GM11168 (cell line): ENCODE data around the gene NEURL1B.

ENCODE experiments used
- in situ Hi-C: fragments of 300-500 bp; cut with MboI; formaldehyde crosslinking; loops from one replicate; pipeline ENCODE4 v1.12.0; 2022; ENCODE audit warnings: low sequenced_read_pairs; ENCODE audit not compliant: unreplicated experiment

NEURL1B gene

DNA sequence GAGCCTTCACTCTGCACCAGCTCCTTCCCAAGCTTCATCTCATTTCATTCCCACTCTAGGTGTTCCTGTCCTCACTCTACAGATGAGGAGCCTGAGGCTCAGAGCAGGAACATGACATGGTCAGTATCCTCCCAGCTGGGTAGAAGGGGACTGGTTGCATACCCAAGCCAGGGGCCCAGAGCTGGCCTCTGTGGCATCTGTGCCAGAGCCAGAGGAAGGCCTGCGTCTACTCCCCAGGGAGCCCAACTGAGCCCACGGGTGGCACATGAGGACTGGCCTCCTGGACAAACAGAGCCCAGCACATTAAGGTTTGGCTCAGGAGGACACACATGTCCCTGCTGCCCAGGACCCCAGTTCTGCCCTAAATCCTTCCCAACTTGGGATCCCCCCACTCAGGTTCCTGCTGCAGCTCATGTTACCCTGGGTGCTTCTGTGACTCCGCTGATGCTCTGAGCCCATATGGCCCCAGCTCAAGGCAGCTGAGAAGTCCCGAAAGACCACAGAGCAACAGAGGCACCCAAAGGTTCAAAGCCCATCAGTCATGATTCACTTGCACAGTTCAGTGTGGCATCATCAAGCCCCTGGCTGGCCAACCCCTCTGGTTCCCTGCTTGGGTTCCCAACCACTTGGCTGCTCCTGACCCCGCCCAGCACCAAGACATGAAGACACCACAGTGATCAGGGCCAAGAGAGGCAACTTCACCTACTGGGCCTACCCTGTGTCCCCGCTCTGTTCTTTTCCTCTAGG lies 8.5 kb upstream of the NEURL1B start:
- in situ Hi-C loops = no loop called here

- in situ Hi-C loops = no loop called here
Measured at GRCh38 chr5:172633403-172633970, 7.6 kb upstream of the NEURL1B start.

DNA sequence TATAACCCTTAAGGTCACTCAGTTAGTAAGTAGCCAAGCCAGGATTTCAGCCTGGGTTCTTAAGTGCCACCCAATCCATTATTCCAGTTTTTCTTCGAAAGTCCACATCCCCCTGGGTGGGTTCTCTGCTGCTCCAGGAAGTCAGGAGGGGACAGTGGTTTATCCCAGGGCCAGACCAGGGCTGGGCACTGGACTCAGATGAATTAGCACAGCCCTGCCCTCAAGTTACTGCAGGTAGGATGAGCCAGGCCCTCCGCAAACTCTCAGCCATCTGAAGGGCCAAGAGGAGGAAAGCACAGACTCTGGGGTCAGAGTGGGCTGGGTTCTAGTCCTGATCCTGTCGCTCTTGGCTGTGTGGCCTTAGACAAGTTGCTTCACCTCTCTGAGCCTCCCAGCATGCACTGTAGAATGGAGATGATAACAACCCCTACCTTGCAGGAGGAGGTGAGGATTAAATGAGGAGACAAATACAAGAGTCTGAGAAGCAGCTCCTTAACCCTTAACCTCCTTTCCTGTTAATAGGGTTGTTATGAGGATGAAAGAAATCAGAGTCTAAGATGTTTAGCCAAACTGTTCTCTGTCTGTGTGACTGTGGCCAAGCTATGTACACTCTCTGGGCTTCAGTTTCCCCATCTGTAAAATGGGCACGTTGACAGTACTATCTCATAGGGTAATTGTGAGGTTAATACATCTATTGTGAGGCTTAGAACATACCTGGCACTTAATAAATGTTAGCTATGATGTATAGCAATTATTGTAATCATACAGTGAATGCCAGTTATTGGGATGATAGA lies 6.8 kb upstream of the NEURL1B start:
- in situ Hi-C loops = no loop called here

DNA sequence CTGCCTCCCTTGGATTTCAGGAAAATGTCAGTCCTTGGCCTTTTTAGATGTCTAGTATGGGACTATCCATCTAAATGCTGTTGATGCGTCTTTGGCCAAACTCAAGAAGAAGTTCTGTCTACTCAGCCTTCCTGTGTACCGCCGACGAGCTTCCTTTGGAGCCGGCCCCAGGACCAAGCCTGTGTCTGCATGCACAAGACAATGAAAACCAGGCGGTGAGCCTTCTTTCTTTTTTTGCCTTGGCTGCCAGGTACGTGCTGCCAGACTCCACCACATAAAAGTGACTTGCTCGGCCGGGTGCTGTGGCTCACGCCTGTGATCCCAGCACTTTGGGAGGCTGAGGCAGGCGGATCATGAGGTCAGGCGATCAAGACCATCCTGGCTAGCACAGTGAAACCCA lies 6.0 kb upstream of the NEURL1B start:
- in situ Hi-C loops = no loop called here

DNA sequence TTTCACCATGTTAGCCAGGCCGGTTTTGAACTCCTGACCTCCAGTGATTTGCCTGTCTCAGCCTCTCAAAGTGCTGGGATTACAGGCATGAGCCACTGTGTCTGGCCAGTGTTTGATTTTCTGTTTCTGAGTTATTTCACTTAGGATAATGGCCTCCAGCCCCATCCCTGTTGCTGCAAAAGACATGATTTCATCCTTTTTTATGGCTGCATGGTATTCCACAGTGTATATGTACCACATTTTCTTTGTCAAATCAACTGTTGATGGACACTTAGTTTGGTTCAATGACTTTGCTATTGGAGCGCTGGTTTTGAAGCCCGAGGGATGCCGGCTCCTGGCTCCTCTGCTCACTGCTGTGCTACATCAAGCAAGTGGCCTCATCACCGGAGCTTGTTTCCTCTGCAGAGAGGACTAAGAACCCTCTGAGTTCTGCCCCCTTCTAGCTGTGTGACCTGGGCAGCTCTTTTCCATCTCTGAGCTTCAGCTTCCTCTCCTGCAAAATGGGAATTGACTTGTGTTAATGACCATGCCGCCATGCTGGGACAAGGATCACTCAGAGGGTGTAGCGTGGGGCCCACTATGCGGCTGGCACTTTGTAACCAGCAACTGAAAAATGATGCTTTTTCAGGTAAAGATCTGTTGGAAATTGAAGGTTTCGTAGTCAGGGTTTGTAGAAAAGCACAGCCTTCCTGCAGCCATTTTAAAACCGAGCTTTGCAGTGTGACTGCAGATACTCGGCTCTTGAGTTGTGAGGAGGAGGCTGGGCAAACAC lies 4.6 kb upstream of the NEURL1B start:
- in situ Hi-C loops = no loop called here

- in situ Hi-C loops = no loop called here
Measured at GRCh38 chr5:172637110-172637580, 3.9 kb upstream of the NEURL1B start.

DNA sequence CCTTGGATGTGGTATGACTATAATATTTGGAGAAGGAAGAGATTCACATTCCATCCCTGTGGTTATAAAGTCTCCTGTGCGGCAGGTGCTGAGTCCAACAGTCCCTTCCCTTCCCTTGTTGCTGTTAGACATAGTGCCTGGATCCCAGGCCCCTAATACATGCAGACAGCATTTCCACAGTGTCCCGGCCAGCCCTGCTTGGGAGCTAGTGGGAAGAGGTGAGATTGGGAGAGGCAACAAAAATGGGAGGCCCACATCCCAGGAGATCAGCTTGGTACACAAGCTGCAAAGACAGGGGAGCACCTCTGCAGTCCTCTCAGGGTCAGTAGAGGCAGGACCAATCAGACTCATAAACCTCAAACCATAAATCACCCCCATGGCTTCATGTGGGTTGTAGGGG lies 3.3 kb upstream of the NEURL1B start:
- in situ Hi-C loops = no loop called here

DNA sequence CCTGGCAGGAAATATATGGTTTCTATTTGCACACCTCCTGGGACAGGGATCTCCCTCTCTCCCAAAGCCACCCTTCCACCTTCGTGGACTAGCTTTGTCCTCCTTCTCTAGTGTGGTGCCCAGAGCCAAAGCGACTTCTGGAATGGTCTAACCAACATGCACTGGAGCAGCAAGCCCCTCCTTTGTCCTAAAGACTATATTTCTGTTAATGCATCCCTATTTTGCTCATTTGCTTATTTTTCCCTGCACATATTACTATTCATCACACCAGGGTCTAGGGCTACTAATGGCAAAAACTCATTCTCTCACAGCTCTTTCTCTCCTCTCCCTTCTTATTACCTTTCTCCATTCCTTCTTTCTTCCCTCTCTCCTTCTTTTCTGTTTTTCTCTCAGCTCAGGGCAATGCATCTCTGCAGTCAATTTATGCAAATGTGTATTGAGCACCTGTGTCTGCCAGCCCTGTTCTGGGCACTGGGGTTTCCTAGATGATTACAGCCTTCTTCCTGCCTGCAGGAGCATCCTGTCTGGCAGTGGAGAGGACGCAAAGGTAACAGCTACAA lies 2.8 kb upstream of the NEURL1B start:
- in situ Hi-C loops = no loop called here

GRCh38 chr5:172640139-172640538 lies 924 bp upstream of the NEURL1B start:
- in situ Hi-C loops = no loop called here

DNA sequence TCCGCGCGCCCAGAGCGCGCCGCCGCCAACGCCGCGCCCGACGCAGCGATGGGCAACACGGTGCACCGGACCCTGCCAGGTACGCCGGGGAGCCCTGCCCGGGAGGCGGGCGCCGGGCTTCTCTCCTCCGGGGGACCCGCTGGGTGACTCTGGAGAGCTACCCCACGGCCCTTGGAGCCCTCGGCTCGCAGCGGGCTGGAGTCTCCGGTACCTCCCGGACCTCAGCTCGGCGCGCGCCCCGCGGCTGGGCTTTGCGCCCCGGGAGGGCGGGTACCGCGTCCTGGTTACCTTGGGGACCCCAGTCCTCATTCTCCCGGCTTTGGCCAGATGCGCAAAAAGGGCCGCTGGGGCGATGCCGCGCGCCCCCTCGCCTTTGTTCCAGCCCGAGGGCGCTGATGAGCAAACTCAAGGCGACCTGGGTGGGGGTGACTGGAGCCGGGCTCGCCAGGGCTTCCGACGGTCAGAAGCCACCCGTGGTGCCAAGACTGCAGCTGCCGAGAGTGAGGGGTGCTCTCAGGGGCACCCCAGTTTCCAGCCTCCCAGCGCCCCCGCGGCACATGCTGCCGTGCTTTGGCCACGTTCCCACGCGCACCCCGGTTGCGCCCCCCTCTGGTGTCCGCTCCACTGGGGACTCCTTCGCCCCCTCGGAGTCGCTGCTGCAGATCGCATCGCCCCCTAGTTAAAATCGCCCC lies 442 bp downstream of the NEURL1B start:
- in situ Hi-C loops = no loop called here

GRCh38 chr5:172642051-172642409 lies 967 bp downstream of the NEURL1B start:
- in situ Hi-C loops = no loop called here

DNA sequence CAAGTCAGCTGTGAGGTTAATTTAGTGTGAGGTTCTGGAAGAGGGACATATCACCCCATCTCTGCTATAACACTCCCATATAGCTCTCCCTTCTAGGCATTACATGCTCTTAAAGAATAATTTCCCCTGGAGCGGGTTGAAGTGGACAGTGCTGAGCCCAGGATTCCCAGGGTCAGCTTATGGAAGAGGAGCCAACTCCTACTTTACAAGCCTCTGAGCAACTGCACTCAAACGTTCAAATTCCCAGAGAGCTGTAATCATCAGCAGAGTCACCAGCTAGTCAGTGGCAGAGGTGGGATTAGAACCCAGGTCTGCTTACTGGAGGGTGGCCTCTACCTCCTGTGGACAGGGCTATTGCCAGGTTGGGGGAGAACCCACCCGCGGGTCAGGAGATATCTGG lies 1.4 kb downstream of the NEURL1B start:
- in situ Hi-C loops = no loop called here

- in situ Hi-C loops = no loop called here
Measured at GRCh38 chr5:172642926-172643871, 2.1 kb downstream of the NEURL1B start.

DNA sequence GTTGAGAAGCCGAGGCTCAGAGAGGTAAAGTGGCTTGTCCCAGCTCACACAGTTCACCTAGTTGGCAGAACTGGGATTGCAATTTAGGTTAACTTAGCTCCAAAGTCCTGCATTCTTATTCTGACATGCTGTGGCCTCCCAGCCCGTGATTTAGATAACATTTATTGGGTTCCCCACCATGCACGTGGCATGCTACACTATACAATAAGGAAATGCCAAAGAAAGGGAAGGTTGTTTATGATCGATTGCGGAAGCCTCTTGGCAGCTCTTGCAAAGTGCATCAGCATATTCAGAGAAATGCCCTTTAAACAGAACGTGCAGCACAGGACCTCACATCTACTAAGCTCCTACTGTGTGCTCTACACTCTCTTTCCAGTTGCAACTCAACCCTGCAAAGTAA lies 3.2 kb downstream of the NEURL1B start:
- in situ Hi-C loops = no loop called here

GRCh38 chr5:172644711-172645110 lies 3.6 kb downstream of the NEURL1B start:
- in situ Hi-C loops = no loop called here

DNA sequence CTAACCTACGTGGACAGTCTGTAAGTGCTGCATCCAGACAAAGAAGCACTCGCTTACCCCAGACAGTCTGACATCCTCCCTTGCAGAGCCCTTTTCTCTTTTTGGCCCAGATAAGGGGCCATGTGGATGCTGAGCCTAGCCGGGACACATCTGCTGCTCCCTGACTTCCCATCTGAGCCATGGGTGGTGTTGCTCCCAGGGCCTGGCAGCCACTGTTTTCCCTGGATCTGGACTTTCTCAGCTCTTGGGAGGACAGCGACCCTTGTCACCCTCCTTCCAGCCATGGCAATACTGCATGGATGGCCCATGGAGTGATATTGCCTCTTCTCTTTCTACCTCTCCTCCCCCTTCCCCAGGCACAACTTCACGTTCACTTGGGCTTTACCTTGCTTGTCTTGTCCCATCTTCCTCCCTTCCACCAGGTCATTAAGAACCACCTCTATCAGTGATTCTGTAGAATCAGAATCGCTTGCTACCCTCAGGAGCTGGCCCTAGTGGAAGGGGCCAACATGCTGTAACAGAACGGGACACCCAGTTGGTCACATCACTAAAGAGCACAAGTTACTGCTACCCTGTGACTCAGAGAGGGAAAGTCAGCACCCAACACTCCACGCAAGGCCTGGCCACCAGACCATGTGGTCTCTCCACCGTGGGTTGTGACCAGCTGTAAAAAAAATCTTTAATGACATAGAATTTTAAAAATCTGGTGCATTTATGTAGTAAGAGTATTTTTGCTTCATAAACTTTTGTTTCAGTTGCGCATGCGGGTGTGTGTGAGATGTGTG lies 4.4 kb downstream of the NEURL1B start:
- in situ Hi-C loops = no loop called here

GRCh38 chr5:172646716-172647285 lies 5.7 kb downstream of the NEURL1B start:
- in situ Hi-C loops = no loop called here
